ENCODE data around the gene SLC30A1. TPM values are rescaled to one million over a fixed set of nuclear protein-coding genes. Genes with fewer than 3 reads are reported as not detected.
"Not testable (repeated sequence)": the region's sequence is repeated elsewhere in the genome, so short reads cannot be mapped to it uniquely, and the experiment has no call there.

SLC30A1 gene
- total RNA-seq, 2 donors from 2014 or later, result 10.5 to 13.1 TPM

DNA sequence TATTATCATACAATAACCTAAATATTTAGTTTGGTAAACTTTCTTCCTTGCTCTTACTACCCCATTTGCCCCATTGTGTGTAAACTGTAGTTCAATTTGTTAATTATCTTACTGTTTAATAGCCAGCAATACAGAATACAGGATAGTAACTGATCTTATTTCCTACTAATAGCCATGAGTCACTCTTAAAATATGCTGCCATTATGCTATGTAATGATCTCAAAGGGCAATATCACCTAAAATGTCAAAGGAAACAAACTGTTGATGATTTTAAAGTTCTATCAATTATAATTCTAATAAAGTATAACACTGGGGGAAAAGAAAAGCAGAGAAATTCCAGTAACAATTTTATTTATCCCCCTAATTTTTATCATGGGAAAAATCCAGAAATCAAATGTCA, 4.3 kb downstream of the SLC30A1 start:
- H3K27ac ChIP-seq, result no peak overlapping the region
- H3K36me3 ChIP-seq, result peaks cover 6% of the 10 kb centered on the region
- DNase-seq (ENCODE audit: low spot score), result no peak
- no peaks in the 10 kb centered on the region for H3K9me3 ChIP-seq
- H3K4me1 ChIP-seq, result peaks cover 0 to 26% of the 10 kb centered on the region in 2 donors
- H3K4me3 ChIP-seq, result no peak overlapping the region
- TF ChIP-seq, protein P1, sequence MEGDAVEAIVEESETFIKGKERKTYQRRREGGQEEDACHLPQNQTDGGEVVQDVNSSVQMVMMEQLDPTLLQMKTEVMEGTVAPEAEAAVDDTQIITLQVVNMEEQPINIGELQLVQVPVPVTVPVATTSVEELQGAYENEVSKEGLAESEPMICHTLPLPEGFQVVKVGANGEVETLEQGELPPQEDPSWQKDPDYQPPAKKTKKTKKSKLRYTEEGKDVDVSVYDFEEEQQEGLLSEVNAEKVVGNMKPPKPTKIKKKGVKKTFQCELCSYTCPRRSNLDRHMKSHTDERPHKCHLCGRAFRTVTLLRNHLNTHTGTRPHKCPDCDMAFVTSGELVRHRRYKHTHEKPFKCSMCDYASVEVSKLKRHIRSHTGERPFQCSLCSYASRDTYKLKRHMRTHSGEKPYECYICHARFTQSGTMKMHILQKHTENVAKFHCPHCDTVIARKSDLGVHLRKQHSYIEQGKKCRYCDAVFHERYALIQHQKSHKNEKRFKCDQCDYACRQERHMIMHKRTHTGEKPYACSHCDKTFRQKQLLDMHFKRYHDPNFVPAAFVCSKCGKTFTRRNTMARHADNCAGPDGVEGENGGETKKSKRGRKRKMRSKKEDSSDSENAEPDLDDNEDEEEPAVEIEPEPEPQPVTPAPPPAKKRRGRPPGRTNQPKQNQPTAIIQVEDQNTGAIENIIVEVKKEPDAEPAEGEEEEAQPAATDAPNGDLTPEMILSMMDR (IDR thresholded peaks at IDR 0.05), result no peak
- H3K27me3 ChIP-seq, result no peaks in the 10 kb centered on the region

GRCh38 chr1:211571998-211572397, 7.0 kb downstream of the SLC30A1 start:
- Histone ChIP-seq H3K27ac (no peak overlapping the region), H3K4me1 (peaks cover 0 to 22% of the 10 kb centered on the region in 2 donors), H3K4me3 (no peak overlapping the region), H3K36me3 (peaks cover 6% of the 10 kb centered on the region), H3K9me3 (no peaks in the 10 kb centered on the region), H3K27me3 (no peaks in the 10 kb centered on the region)
- DNase-seq (ENCODE audit: low spot score), result no peak
- TF ChIP-seq, protein P1 (IDR thresholded peaks at IDR 0.05), result no peak

DNA sequence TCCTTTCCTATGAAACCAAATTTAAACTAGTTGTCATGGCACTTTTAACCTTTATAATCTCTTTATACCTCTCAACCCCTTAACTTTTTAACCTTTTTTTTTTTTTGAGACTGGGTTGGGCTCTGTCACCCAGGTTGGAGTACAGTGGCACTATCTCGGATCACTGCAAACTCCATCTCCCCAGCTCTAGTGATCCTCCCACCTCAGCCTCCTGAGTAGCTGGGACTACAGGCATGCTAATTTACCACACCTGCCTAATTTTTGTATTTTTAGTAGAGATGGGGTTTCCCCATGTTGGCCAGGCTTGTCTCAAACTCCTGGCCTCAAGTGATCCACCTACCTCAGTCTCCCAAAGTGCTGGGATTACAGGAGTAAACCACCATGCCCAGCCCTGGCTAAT, 8.6 kb downstream of the SLC30A1 start:
- not testable (repeated sequence) for H3K4me3 ChIP-seq; H3K9me3 ChIP-seq; DNase-seq (ENCODE audit: low spot score); H3K27ac ChIP-seq; H3K27me3 ChIP-seq; H3K36me3 ChIP-seq; H3K4me1 ChIP-seq

GRCh38 chr1:211566431-211567025, 12.4 kb downstream of the SLC30A1 start:
- DNase-seq (ENCODE audit: low spot score), result peak; percentile 7
- TF ChIP-seq, protein P1 (IDR thresholded peaks at IDR 0.05), result no peak
- Histone ChIP-seq H3K9me3 (no peaks in the 10 kb centered on the region), H3K27me3 (no peaks in the 10 kb centered on the region), H3K27ac (no peak overlapping the region), H3K4me3 (no peak overlapping the region), H3K4me1 (no peaks in the 10 kb centered on the region), H3K36me3 (no peaks in the 10 kb centered on the region)

DNA sequence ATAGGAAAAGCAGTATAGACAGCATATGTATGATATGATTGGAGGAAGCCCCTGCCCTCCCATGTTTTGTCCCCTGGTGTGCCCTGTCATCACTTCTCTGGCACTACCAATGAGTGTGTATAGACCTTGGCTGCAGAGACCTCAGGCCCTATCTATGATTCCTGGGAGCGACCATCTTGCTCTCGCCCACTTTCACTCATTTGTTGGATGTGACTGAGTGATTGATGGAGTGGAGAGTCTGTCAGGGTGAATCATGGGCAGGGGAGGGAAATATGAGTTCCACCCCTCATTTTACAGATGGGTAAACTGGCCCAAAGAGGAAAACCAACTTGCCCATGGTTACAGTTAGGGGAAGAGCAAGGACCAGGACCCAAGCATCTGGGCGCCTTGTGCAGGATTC, 14.9 kb downstream of the SLC30A1 start:
- Histone ChIP-seq H3K36me3 (no peaks in the 10 kb centered on the region), H3K27ac (no peak overlapping the region), H3K4me1 (no peaks in the 10 kb centered on the region), H3K9me3 (no peaks in the 10 kb centered on the region), H3K27me3 (no peaks in the 10 kb centered on the region), H3K4me3 (no peak overlapping the region)
- TF ChIP-seq, protein P1 (IDR thresholded peaks at IDR 0.05), result no peak
- no peak for DNase-seq (ENCODE audit: low spot score)

DNA sequence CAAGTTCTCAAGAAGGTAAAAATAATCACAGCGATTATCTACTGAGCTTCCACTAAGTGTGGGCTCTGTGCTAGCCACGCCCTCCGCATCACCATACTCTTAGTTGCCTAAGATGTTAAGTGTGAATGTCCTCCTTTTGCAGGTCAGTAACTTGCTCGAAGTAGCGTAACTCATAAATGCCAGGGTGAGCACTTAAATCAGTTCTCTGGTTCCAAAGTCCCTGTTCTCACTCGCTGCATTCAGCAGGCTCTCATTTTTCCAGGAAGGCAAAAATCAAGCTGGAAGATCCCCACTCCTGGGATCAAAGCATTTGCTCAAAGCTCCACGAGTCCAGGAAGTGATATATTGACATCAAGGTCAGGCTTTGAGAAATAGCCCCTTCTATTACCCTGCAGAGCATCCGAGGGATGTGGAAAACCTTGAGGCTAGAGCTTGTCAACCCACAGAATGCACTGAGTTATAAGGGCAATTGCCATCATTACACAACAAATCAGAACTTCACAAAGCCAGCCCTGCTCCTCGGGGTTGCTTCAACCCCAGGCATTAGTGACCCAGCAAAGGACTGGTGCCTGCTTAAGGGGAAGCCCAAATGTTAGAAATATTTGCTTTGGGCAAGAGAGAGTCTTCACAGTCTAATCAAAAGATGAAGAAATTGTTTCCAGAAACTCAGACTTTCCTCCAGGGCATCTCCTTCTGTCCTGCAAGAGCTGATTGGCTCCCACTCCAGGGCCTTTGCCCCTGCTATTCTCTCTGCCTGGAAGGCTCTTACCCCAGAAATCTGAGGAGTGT, 19.5 kb downstream of the SLC30A1 start:
- Histone ChIP-seq H3K36me3 (no peaks in the 10 kb centered on the region), H3K9me3 (no peaks in the 10 kb centered on the region), H3K4me1 (no peaks in the 10 kb centered on the region), H3K27me3 (no peaks in the 10 kb centered on the region), H3K4me3 (no peak overlapping the region), H3K27ac (no peak overlapping the region)
- TF ChIP-seq, protein P1 (IDR thresholded peaks at IDR 0.05), result no peak
- DNase-seq (ENCODE audit: low spot score), result peak; percentile 38
